HAP-1 (cell line): ENCODE data around the gene CNTN4.

Experiments used
- DNase-seq, 2 experiments: peaks; one replicate each; pipeline ENCODE4 v3.0.0-alpha.2; 2016 to 2020; ENCODE audit warnings: low spot score in 2 of 2
- H3K27me3 ChIP-seq: fragments of 250-450 bp; sonication (Bioruptor Pico); 2 replicates; pipeline ENCODE4 v1.5.1; 2020; ENCODE audit warnings: low read depth, mild to moderate bottlenecking, moderate library complexity
- H3K36me3 ChIP-seq: fragments of 250-450 bp; sonication (Bioruptor Pico); replicated peaks from 2 replicates; pipeline ENCODE4 v1.5.1; 2020; ENCODE audit warnings: mild to moderate bottlenecking
- H3K4me1 ChIP-seq: fragments of 250-450 bp; sonication (Bioruptor Pico); 2 replicates; pipeline ENCODE4 v1.5.1; 2020; ENCODE audit warnings: mild to moderate bottlenecking
- H3K4me3 ChIP-seq: fragments of 250-450 bp; sonication (Bioruptor Pico); 2 replicates; pipeline ENCODE4 v1.5.1; 2020; ENCODE audit warnings: mild to moderate bottlenecking, moderate library complexity
- H3K9me3 ChIP-seq: fragments of 250-450 bp; sonication (Bioruptor Pico); 2 replicates; pipeline ENCODE4 v1.5.1; 2020; ENCODE audit warnings: mild to moderate bottlenecking, moderate library complexity
- in situ Hi-C: fragments of 300-500 bp; cut with MboI; formaldehyde crosslinking; loops from 3 replicates; pipeline ENCODE4 v1.14.3; 2020; ENCODE audit warnings: low sequenced_read_pairs, inconsistent platforms, mixed read lengths

The CNTN4 gene

DNA sequence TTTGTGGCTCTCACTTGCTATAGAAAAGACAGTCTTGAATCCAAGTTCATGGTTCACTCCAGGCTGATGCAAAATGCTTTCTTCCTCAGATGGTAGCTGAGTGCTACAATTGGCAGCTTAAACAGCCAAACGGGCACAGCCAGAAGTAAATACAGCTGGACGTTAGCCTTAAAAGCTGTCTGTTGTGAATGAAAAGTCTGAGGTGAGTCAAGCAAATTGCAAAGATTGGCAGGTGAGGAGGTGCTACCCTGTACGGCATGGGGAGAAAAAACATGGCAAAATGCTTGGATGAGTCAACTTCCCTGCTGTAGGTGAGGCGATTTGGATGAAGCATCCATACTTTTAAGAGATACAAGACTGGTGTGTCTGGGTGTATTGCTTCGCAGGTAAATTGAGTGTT, 971.1 kb downstream of the CNTN4 start:
- Histone ChIP-seq H3K27me3 (no peaks in the 10 kb centered on the region), H3K4me1 (no peaks in the 10 kb centered on the region), H3K9me3 (no peaks in the 10 kb centered on the region), H3K36me3 (no peaks in the 10 kb centered on the region), H3K4me3 (no peak overlapping the region)
- in situ Hi-C loops: no loop called here
- no peak for DNase-seq

DNA sequence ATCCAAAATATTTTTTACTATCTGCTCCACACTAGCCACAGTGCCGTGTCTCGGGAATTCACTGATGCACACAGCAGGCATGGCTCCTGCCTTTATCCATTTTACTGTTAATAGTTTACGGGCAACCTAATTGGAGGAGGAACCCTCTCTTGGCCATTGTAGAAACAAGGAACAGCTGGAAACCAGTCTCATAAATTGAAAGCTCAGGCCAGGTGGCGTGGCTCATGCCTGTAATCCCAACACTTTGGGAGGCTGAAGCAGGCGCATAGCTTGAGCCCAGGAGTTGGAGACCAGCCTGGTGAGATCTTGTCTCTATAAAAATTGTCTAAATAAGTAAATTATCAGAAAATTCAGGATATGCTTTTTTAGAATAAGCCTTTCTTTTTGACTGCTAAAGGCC, 972.5 kb downstream of the CNTN4 start:
- Histone ChIP-seq H3K27me3 (no peaks in the 10 kb centered on the region), H3K4me3 (no peak overlapping the region), H3K9me3 (no peaks in the 10 kb centered on the region), H3K4me1 (no peaks in the 10 kb centered on the region), H3K36me3 (no peaks in the 10 kb centered on the region)
- in situ Hi-C loops: no loop called here
- DNase-seq: no peak

DNA sequence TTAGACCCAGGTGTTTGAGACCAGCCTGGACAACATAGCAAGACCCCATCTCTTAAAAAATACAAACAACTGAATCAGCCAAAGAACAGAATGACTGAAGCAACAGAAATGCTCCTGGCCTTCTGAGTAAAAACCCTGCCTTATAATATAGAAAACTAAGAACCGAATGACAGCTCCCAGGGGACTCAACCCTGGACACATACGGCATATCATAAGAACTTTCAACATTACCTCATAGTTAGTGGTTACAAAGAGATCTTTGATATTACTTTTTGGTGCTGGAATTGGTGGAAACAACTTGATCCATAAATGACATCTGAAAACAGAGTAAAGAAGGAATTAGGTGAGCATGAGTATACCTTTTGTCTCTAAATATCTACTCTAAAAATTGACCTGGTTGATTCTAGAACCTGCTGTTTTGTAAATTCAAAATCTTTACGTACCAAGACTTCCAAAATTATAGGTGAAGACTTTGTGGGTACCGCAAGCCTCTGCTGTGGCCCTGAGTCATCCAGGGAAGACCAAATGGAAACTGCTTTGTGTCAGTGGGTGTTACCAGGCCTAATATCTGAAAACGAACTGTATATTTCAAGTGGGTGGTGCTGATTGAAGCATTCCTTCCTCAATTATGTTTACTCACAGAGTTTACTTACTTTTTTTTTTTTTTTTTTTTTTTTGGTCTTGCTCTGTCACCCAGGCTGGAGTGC, 976.0 kb downstream of the CNTN4 start:
- DNase-seq: no peak
- no peaks in the 10 kb centered on the region for H3K27me3 ChIP-seq
- no peaks in the 10 kb centered on the region for H3K36me3 ChIP-seq
- H3K9me3 ChIP-seq: no peaks in the 10 kb centered on the region
- no peaks in the 10 kb centered on the region for H3K4me1 ChIP-seq
- in situ Hi-C loops: no loop called here
- no peak overlapping the region for H3K4me3 ChIP-seq

DNA sequence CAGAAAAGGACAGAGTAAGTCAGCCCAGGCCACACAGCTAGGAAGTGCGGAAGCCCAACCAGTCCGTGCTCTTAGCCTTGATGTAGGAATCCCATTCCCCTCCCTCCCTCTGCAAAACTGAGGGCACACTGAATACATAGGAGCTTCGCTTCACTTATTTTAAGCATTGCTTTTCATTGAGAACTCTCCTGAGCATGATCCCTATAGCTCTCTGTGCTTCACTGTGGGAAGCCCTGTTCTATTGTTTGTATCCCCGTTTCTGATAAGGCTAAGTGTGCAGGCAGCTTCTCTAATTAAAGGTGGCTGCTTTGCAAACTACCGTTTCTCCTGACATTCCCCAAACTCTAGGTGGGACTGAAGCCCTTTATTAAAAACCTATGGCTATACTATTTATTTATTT, 981.6 kb downstream of the CNTN4 start:
- Histone ChIP-seq H3K4me3 (no peak overlapping the region), H3K9me3 (no peaks in the 10 kb centered on the region), H3K4me1 (no peaks in the 10 kb centered on the region), H3K27me3 (no peaks in the 10 kb centered on the region), H3K36me3 (no peaks in the 10 kb centered on the region)
- DNase-seq: no peak
- in situ Hi-C loops: no loop called here

DNA sequence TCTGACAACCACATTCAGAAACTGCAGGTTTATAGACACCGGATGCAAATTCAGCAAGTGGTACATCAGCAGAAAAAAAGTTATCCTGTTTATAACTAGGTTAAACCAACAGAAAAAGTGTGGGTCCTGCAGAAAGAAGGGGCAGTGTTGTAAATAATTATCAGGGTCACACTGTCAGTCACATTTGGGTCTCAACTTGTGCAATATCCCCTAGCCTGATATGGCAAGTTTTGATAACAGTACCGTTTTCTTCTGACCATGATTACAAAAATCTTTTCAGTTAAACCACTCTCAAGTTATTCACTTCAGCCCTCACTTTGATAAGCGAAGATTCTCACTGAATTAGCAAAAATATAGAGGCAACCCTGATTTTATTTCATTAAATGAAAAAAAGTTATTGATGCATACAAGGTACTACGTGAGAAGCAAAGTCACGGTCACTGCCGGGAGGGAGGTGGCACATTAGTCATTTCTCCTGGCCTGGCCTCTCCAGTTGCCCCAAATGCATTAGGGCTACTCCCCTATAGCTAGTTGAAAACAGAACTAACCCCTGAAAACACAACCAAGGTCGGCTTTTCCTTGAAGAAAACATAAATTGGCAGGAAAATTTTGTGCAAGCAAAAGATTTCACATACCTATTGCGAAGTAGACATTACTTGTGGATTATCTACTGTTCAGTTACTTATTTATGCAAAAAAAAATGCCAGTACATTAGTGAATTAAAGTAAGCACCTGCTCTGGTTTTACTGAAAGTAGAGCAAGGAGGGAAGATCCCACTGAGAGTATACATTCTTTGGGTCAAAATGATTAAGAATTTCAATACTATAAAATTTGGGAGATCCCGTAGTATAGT, 982.9 kb downstream of the CNTN4 start:
- in situ Hi-C loops: no loop called here

DNA sequence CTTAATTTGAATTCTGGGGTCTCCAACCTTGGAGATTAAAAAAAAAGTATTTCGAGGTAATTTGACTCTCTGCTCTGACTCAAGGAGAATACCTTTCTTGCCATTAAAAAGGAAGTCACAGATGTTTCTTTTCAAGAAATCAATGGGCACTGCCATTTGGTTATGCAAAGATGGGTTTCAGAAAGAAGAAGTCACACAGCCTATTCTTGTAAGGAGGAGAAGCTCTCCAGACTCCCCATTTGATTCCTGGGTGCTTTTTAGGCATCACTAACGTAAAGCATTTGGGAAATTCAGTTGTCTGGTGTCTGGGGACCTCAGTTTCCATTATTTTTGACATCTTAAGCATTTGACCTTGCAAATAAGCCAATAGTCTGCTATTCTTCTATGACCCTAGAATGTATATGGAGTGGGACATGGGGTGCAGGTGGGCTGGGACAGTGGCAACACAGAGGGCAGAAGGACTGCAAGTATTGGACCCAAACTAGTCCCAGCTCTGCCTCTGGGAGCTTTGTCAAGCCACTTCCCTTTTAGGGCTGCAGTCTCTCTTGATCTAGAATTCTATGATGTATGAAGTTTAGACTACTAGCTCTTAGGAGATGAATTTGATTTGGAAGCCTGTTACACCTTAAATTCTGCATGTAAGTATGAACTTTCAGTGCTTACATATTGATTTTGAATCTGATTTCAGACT, 983.7 kb downstream of the CNTN4 start:
- Histone ChIP-seq H3K9me3 (no peaks in the 10 kb centered on the region), H3K4me3 (no peak overlapping the region), H3K27me3 (no peaks in the 10 kb centered on the region), H3K36me3 (no peaks in the 10 kb centered on the region), H3K4me1 (no peaks in the 10 kb centered on the region)
- no peak for DNase-seq
- in situ Hi-C loops: no loop called here

More for the DNA sequence above, 982.9 kb downstream of the CNTN4 start:
- DNase-seq: no peak
- Histone ChIP-seq H3K9me3 (no peaks in the 10 kb centered on the region), H3K27me3 (no peaks in the 10 kb centered on the region), H3K4me1 (no peaks in the 10 kb centered on the region), H3K36me3 (no peaks in the 10 kb centered on the region), H3K4me3 (no peak overlapping the region)

DNA sequence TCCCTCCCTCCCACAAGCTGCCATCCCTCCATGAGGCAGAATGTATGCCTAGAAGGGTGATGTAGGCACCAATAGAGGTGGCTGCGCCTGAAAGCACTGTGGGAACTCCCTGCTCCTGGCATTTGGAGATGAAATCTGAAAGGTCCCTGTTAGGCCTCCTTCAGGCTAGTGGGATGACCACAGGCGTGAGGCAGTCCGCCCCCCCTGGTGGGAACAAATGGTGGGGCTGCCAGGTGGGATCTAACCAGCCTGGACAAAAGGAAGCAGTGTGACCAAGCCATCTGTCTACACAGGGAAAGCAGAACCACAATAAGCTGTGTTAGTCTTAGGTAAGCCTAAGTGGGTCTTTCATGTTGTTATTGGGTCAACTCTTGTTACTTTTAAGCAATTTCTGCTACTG, 986.2 kb downstream of the CNTN4 start:
- H3K4me1 ChIP-seq: no peaks in the 10 kb centered on the region
- H3K4me3 ChIP-seq: no peak overlapping the region
- no peaks in the 10 kb centered on the region for H3K9me3 ChIP-seq
- no peaks in the 10 kb centered on the region for H3K36me3 ChIP-seq
- in situ Hi-C loops: no loop called here
- H3K27me3 ChIP-seq: no peaks in the 10 kb centered on the region
- DNase-seq: no peak

DNA sequence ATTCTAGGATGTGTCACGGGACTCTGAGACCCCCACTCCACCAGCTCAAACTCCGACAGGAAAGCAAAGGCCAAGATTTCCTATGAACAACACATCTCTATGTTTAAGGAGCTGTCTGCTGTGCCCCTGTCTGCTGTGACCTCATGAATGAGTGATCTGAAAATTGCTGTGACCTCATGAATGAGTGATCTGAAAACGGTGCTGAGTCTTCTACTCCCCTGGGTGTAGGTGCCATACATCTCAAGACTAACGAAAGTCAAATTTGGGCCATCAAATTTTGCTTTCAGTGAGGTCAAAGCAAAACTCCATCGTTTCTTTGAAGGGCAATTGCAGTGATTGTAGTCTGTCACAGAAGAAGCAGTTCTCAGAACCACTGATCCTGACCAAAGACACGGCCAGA, 987.1 kb downstream of the CNTN4 start:
- no peaks in the 10 kb centered on the region for H3K4me1 ChIP-seq
- DNase-seq: no peak
- no peaks in the 10 kb centered on the region for H3K9me3 ChIP-seq
- no peaks in the 10 kb centered on the region for H3K36me3 ChIP-seq
- H3K27me3 ChIP-seq: no peaks in the 10 kb centered on the region
- in situ Hi-C loops: no loop called here
- no peak overlapping the region for H3K4me3 ChIP-seq

DNA sequence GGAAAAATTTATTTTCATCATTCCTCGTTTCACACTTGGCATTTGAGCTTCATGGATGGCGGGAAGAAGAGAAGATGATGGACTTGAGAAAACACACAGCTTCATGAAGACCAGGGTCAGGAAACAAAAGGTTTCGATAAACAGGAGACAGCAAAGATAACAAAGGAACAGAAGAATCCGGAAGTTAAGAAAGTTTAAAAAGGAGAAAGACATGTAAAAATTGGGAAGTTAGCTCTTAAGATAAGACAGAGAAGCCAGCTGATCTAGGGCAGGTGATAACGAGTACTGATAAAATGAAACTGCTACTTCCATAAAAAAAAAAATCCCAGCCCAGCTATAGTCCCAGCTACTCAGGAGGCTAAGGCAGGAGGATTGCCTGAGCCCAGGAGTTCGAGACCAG, 987.6 kb downstream of the CNTN4 start:
- DNase-seq: no peak
- Histone ChIP-seq H3K9me3 (no peaks in the 10 kb centered on the region), H3K36me3 (no peaks in the 10 kb centered on the region), H3K4me3 (no peak overlapping the region), H3K27me3 (no peaks in the 10 kb centered on the region), H3K4me1 (no peaks in the 10 kb centered on the region)
- in situ Hi-C loops: no loop called here

DNA sequence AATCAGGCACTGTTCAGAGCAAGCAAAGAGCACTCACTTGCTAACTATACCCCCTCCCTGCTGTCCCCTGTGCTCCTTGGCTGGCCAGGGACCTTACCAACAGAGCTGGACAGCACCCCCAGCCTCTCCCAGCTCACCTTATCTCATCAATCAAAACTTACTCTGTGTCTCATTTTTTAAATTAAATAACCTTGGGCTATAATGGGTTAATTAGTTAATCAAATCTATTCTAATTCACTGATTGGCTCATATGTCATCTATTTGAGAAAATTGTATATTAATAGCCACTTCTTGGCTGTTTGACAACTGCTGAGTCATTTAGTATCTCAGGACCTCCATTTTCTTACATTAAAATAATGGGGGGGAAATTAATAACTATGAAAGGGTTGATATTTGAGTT, 988.6 kb downstream of the CNTN4 start:
- no peaks in the 10 kb centered on the region for H3K4me1 ChIP-seq
- no peak for DNase-seq
- no peak overlapping the region for H3K4me3 ChIP-seq
- in situ Hi-C loops: no loop called here
- H3K9me3 ChIP-seq: no peaks in the 10 kb centered on the region
- H3K27me3 ChIP-seq: no peaks in the 10 kb centered on the region
- H3K36me3 ChIP-seq: no peaks in the 10 kb centered on the region

DNA sequence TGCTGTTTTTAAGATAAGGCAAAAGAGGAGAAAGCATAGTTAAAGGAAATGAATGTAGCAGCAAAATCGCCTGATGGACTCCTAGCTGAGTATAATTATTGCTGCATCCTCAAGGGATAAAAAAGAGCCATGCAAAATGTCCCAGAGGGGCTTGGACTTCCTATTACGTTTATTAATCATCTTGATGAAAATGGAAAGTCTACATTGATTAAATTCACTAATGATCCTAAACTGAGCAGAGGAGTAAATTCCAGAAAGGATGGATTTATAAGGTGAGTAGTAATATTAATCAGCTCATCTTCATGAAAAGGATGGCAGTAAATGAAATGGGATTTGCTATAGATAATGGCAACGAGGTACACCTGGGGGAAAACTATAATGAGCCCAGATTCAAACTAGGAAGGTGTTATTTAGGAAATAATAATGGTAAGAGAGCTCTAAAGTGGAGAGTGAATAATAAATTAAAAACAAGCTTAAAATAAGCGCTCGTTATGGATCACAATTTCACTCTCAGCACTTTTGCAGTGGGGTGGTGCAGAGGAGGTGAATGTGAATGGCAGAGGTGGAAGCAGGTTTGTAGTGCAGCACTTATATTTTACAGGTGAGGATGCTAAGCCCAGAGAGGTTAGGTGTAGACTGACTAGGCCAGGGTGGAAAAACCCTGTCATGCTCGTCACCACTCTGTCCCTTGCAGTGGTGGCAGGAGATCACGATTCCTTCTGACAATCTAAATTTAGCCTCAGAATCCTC, 989.2 kb downstream of the CNTN4 start:
- Histone ChIP-seq H3K27me3 (no peaks in the 10 kb centered on the region), H3K4me3 (no peak overlapping the region), H3K9me3 (no peaks in the 10 kb centered on the region), H3K36me3 (no peaks in the 10 kb centered on the region), H3K4me1 (no peaks in the 10 kb centered on the region)
- no peak for DNase-seq
- in situ Hi-C loops: no loop called here

DNA sequence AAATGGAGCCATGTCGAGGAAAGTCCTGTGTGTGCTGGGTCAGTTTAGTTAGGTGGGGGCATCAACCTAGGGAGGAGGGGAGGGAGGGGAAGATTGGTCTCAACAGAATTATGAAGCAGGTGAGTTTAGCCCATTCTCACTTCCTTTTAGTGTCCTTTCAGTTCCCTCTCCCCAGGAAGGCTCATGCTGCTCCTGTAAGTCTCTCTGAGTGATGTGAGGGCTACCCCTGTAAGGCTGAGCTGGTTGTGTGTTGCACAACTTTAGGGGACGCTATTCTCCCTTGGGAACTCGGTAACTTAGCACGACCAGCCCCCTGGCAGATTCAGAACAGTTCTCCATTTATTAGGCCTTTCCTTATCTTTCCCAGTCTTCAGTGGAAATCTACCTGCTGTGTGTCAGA, 990.4 kb downstream of the CNTN4 start:
- in situ Hi-C loops: no loop called here

DNA sequence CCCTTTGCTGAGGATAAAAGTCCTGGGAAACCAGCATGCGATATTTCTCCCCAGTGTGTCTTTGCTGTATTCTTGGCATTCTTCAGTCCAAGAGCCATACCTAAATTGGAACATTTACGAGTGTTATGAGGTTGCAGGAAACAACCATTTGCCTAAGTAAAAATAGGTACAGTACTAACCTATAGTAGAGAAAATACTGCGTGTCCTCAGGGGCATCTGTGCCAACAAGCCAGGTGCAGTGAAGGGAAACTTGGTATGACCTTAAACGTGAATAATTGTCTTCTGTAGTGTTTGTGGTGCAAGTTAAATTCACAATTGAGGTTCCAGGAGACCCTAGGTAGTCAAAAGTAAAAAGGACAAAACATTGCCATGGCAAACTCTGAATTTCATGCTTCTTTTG, 999.3 kb downstream of the CNTN4 start:
- in situ Hi-C loops: no loop called here

More for the DNA sequence above, 990.4 kb downstream of the CNTN4 start:
- Histone ChIP-seq H3K9me3 (no peaks in the 10 kb centered on the region), H3K27me3 (no peaks in the 10 kb centered on the region), H3K36me3 (no peaks in the 10 kb centered on the region), H3K4me1 (no peaks in the 10 kb centered on the region), H3K4me3 (no peak overlapping the region)
- DNase-seq: no peak

More for the DNA sequence above, 999.3 kb downstream of the CNTN4 start:
- Histone ChIP-seq H3K9me3 (no peaks in the 10 kb centered on the region), H3K4me1 (no peaks in the 10 kb centered on the region), H3K4me3 (no peak overlapping the region), H3K36me3 (no peaks in the 10 kb centered on the region), H3K27me3 (no peaks in the 10 kb centered on the region)
- no peak for DNase-seq
